ENCODE data around the gene PTPN14. TPM values are rescaled to one million over a fixed set of nuclear protein-coding genes. Genes with fewer than 3 reads are reported as not detected.
"Not testable (repeated sequence)": the region's sequence is repeated elsewhere in the genome, so short reads cannot be mapped to it uniquely, and the experiment has no call there.

Gene PTPN14
- total RNA-seq (1.3 TPM), polyA plus RNA-seq (4.3 TPM)
- long read RNA-seq, donor 1: 0 reads
- long read RNA-seq, donor 2: 0 reads
- long read RNA-seq, donor 3: 0 reads
- long read RNA-seq, donor 4: 0 reads
- long read RNA-seq, donor 5: 0 reads
- long read RNA-seq, donor 6: 0 reads
- long read RNA-seq, donor 7: 0 reads
- long read RNA-seq, donor 8: 0 reads
- long read RNA-seq, donor 9: 0 reads
- long read RNA-seq, donor 10, partial matches to known transcripts: 91 of 118 reads
- long read RNA-seq, donor 10, other reads (novel, unspliced or antisense): 27 of 118 reads

GRCh38 chr1:214551436-214552173 is at the start of gene PTPN14:
Gene PTPN14, minus strand, starts transcription at chr1:214551602. Its CDS starts 86,799 bp downstream, at chr1:214464803.
- H3K27ac ChIP-seq (ENCODE audit: low read depth in 1 of 2, low read length in 1 of 2): peak within 1 kb of the TSS; percentile 59 to 85
- no peaks in the 10 kb centered on the region for H3K36me3 ChIP-seq (ENCODE audit: control insufficient read depth in 2 of 2, insufficient read depth in 2 of 2, low read length in 1 of 2)
- DNase-seq (ENCODE audit: low read depth in 6 of 9, low spot score in 9 of 9): peak in 4 of 9 donors; percentile 27 to 36 (median 32)
- peaks cover 34 to 39% of the 10 kb centered on the region in 2 donors for H3K27me3 ChIP-seq (ENCODE audit: control insufficient read depth in 2 of 2, insufficient read depth in 1 of 2, low read length in 1 of 2)
- H3K4me1 ChIP-seq (ENCODE audit: control insufficient read depth in 2 of 2, insufficient read depth in 2 of 2, low read length in 2 of 2): peaks cover 0 to 10% of the 10 kb centered on the region in 2 donors
- under 1% methylated on average over 65 of the region's 67 CpGs for WGBS
- H3K4me3 ChIP-seq (ENCODE audit: low read length in 2 of 2): peak within 1 kb of the TSS; percentile 52 to 58
- peaks cover 0 to 1% of the 10 kb centered on the region in 2 donors for H3K9me3 ChIP-seq (ENCODE audit: control insufficient read depth in 2 of 2, insufficient read depth in 1 of 2, low read length in 1 of 2)

- Histone ChIP-seq H3K27ac (ENCODE audit: low read depth in 1 of 2, low read length in 1 of 2) (no peak overlapping the region), H3K4me1 (ENCODE audit: control insufficient read depth in 2 of 2, insufficient read depth in 2 of 2, low read length in 2 of 2) (no peaks in the 10 kb centered on the region), H3K9me3 (ENCODE audit: control insufficient read depth in 2 of 2, insufficient read depth in 1 of 2, low read length in 1 of 2) (no peaks in the 10 kb centered on the region), H3K36me3 (ENCODE audit: control insufficient read depth in 2 of 2, insufficient read depth in 2 of 2, low read length in 1 of 2) (no peaks in the 10 kb centered on the region), H3K4me3 (ENCODE audit: low read length in 2 of 2) (no peak overlapping the region), H3K27me3 (ENCODE audit: control insufficient read depth in 2 of 2, insufficient read depth in 1 of 2, low read length in 1 of 2) (no peaks in the 10 kb centered on the region)
- no peak for DNase-seq (ENCODE audit: low read depth in 6 of 9, low spot score in 9 of 9)
Observed at GRCh38 chr1:214593158-214593557, 41.8 kb upstream of the PTPN14 start.

GRCh38 chr1:214591918-214592317 is 40.5 kb upstream of the PTPN14 start:
- WGBS: 97% methylated on average over 8 of the region's 8 CpGs
- H3K27me3 ChIP-seq (ENCODE audit: control insufficient read depth in 2 of 2, insufficient read depth in 1 of 2, low read length in 1 of 2); DNase-seq (ENCODE audit: low read depth in 6 of 9, low spot score in 9 of 9); H3K27ac ChIP-seq (ENCODE audit: low read depth in 1 of 2, low read length in 1 of 2); H3K36me3 ChIP-seq (ENCODE audit: control insufficient read depth in 2 of 2, insufficient read depth in 2 of 2, low read length in 1 of 2); H3K4me1 ChIP-seq (ENCODE audit: control insufficient read depth in 2 of 2, insufficient read depth in 2 of 2, low read length in 2 of 2); H3K9me3 ChIP-seq (ENCODE audit: control insufficient read depth in 2 of 2, insufficient read depth in 1 of 2, low read length in 1 of 2); H3K4me3 ChIP-seq (ENCODE audit: low read length in 2 of 2): not testable (repeated sequence)

GRCh38 chr1:214590696-214591095 is 39.3 kb upstream of the PTPN14 start:
- no peaks in the 10 kb centered on the region for H3K36me3 ChIP-seq (ENCODE audit: control insufficient read depth in 2 of 2, insufficient read depth in 2 of 2, low read length in 1 of 2)
- H3K9me3 ChIP-seq (ENCODE audit: control insufficient read depth in 2 of 2, insufficient read depth in 1 of 2, low read length in 1 of 2): no peaks in the 10 kb centered on the region
- no peak for DNase-seq (ENCODE audit: low read depth in 6 of 9, low spot score in 9 of 9)
- H3K4me1 ChIP-seq (ENCODE audit: control insufficient read depth in 2 of 2, insufficient read depth in 2 of 2, low read length in 2 of 2): no peaks in the 10 kb centered on the region
- no peak overlapping the region for H3K27ac ChIP-seq (ENCODE audit: low read depth in 1 of 2, low read length in 1 of 2)
- 91% methylated on average over 5 of the region's 5 CpGs for WGBS
- no peak overlapping the region for H3K4me3 ChIP-seq (ENCODE audit: low read length in 2 of 2)
- no peaks in the 10 kb centered on the region for H3K27me3 ChIP-seq (ENCODE audit: control insufficient read depth in 2 of 2, insufficient read depth in 1 of 2, low read length in 1 of 2)

GRCh38 chr1:214588963-214589597 is 37.7 kb upstream of the PTPN14 start:
- no peaks in the 10 kb centered on the region for H3K36me3 ChIP-seq (ENCODE audit: control insufficient read depth in 2 of 2, insufficient read depth in 2 of 2, low read length in 1 of 2)
- no peaks in the 10 kb centered on the region for H3K27me3 ChIP-seq (ENCODE audit: control insufficient read depth in 2 of 2, insufficient read depth in 1 of 2, low read length in 1 of 2)
- no peak overlapping the region for H3K4me3 ChIP-seq (ENCODE audit: low read length in 2 of 2)
- no peaks in the 10 kb centered on the region for H3K9me3 ChIP-seq (ENCODE audit: control insufficient read depth in 2 of 2, insufficient read depth in 1 of 2, low read length in 1 of 2)
- no peak overlapping the region for H3K27ac ChIP-seq (ENCODE audit: low read depth in 1 of 2, low read length in 1 of 2)
- 97% methylated on average over 4 of the region's 4 CpGs for WGBS
- DNase-seq (ENCODE audit: low read depth in 6 of 9, low spot score in 9 of 9): no peak
- no peaks in the 10 kb centered on the region for H3K4me1 ChIP-seq (ENCODE audit: control insufficient read depth in 2 of 2, insufficient read depth in 2 of 2, low read length in 2 of 2)

GRCh38 chr1:214587165-214587564 is 35.8 kb upstream of the PTPN14 start:
- no peaks in the 10 kb centered on the region for H3K9me3 ChIP-seq (ENCODE audit: control insufficient read depth in 2 of 2, insufficient read depth in 1 of 2, low read length in 1 of 2)
- 93% methylated on average over 5 of the region's 5 CpGs for WGBS
- H3K36me3 ChIP-seq (ENCODE audit: control insufficient read depth in 2 of 2, insufficient read depth in 2 of 2, low read length in 1 of 2): no peaks in the 10 kb centered on the region
- no peak for DNase-seq (ENCODE audit: low read depth in 6 of 9, low spot score in 9 of 9)
- H3K27ac ChIP-seq (ENCODE audit: low read depth in 1 of 2, low read length in 1 of 2): no peak overlapping the region
- no peak overlapping the region for H3K4me3 ChIP-seq (ENCODE audit: low read length in 2 of 2)
- no peaks in the 10 kb centered on the region for H3K4me1 ChIP-seq (ENCODE audit: control insufficient read depth in 2 of 2, insufficient read depth in 2 of 2, low read length in 2 of 2)
- no peaks in the 10 kb centered on the region for H3K27me3 ChIP-seq (ENCODE audit: control insufficient read depth in 2 of 2, insufficient read depth in 1 of 2, low read length in 1 of 2)

- no peak for DNase-seq (ENCODE audit: low read depth in 6 of 9, low spot score in 9 of 9)
- H3K9me3 ChIP-seq (ENCODE audit: control insufficient read depth in 2 of 2, insufficient read depth in 1 of 2, low read length in 1 of 2): no peaks in the 10 kb centered on the region
- no peak overlapping the region for H3K4me3 ChIP-seq (ENCODE audit: low read length in 2 of 2)
- H3K36me3 ChIP-seq (ENCODE audit: control insufficient read depth in 2 of 2, insufficient read depth in 2 of 2, low read length in 1 of 2): no peaks in the 10 kb centered on the region
- WGBS: 98% methylated on average over 3 of the region's 3 CpGs
- H3K27ac ChIP-seq (ENCODE audit: low read depth in 1 of 2, low read length in 1 of 2): no peak overlapping the region
- H3K4me1 ChIP-seq (ENCODE audit: control insufficient read depth in 2 of 2, insufficient read depth in 2 of 2, low read length in 2 of 2): no peaks in the 10 kb centered on the region
- H3K27me3 ChIP-seq (ENCODE audit: control insufficient read depth in 2 of 2, insufficient read depth in 1 of 2, low read length in 1 of 2): no peaks in the 10 kb centered on the region
Observed at GRCh38 chr1:214586621-214587020, 35.2 kb upstream of the PTPN14 start.

- H3K27me3 ChIP-seq (ENCODE audit: control insufficient read depth in 2 of 2, insufficient read depth in 1 of 2, low read length in 1 of 2): no peaks in the 10 kb centered on the region
Observed at GRCh38 chr1:214584805-214585766, 33.7 kb upstream of the PTPN14 start.

More at GRCh38 chr1:214584805-214585766, 33.7 kb upstream of the PTPN14 start:
- Histone ChIP-seq H3K9me3 (ENCODE audit: control insufficient read depth in 2 of 2, insufficient read depth in 1 of 2, low read length in 1 of 2) (no peaks in the 10 kb centered on the region), H3K4me3 (ENCODE audit: low read length in 2 of 2) (no peak overlapping the region), H3K4me1 (ENCODE audit: control insufficient read depth in 2 of 2, insufficient read depth in 2 of 2, low read length in 2 of 2) (no peaks in the 10 kb centered on the region), H3K27ac (ENCODE audit: low read depth in 1 of 2, low read length in 1 of 2) (no peak overlapping the region), H3K36me3 (ENCODE audit: control insufficient read depth in 2 of 2, insufficient read depth in 2 of 2, low read length in 1 of 2) (no peaks in the 10 kb centered on the region)
- WGBS: 81% methylated on average over 1 of the region's 1 CpG
- DNase-seq (ENCODE audit: low read depth in 6 of 9, low spot score in 9 of 9): peak in 4 of 9 donors; percentile 5 to 50 (median 17)

All from thymus (tissue), 14 donors.